Measurements from ENCODE around the gene H2BK1.

Gene H2BK1

DNA sequence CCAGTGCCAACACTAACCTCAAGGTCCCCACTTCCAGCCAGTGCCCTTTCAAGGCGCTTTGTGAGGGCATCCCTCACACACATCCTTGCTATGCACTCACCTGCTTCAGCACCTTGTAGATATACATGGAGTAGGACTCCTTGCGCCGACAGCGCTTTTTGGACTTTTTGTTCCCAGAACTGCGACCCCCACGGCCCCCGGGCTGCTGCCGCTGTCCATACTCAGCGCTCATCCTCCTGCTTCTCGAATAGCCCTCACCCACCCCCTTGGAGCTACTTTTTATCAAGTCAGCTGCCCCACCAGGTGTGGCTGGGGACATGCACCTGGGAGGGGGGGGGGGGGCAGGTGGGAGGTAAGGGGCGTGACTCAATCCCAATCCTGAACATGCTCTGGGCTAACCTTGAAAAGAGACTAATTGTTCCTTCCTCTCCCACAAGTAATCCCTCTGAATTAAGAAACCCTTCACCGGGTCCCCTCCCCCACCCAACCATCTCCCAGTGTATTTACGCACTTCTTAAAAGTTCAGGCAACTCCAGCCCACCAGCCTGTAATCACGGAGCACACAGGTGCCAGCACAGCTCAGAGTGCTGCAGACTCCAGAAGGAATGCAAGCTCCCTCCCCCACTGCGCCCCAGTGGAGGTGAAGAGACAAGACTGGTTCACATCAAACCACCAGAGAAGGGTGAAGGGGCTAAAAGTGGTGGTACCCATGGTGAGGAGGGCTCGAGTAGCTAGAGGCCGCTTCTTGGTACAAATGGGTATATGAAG lies at the start of gene H2BK1:
Gene H2BK1 (minus strand): TSS at position 402 of the 768 bp plus-strand sequence. CDS start 170 bp downstream, at position 232.
- peak within 1 kb of the TSS; percentile 5 to 35 for H3K27ac Mint-ChIP-seq

DNA sequence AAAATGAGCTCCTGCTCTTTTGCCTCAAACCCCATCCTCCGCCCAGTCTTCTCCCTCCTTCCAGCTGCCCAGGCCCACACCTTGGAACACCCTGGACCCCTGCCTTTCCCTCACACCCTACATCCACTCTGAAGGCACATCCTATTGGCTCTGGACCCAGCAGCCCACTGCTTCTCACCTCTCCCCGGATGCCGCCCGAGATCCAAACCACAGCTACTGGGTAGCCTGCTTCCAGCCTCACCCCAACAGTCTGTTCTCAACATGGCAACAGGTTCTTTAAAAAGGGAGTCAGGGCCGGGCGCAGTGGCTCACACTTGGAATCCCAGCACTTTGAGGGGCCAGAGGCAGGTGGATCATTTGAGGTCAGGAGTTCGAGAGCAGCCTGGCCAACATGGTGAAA lies 47.7 kb upstream of the H2BK1 start:
- Mint-ChIP-seq H3K27ac (peak overlapping the region in 1 of 2 donors; percentile 9), H3K27me3 (no peaks in the 10 kb centered on the region), H3K9me3 (no peaks in the 10 kb centered on the region), H3K4me1 (no peaks in the 10 kb centered on the region), H3K4me3 (no peak overlapping the region)
- ATAC-seq (no peak), DNase-seq (no peak)

More for the DNA sequence above, at the start of gene H2BK1:
- no peaks in the 10 kb centered on the region for H3K27me3 Mint-ChIP-seq
- no peaks in the 10 kb centered on the region for H3K9me3 Mint-ChIP-seq
- ATAC-seq (no peak), DNase-seq (no peak)
- no peak within 1 kb of the TSS for H3K4me3 Mint-ChIP-seq
- peaks cover 29% of the 10 kb centered on the region for H3K4me1 Mint-ChIP-seq

DNA sequence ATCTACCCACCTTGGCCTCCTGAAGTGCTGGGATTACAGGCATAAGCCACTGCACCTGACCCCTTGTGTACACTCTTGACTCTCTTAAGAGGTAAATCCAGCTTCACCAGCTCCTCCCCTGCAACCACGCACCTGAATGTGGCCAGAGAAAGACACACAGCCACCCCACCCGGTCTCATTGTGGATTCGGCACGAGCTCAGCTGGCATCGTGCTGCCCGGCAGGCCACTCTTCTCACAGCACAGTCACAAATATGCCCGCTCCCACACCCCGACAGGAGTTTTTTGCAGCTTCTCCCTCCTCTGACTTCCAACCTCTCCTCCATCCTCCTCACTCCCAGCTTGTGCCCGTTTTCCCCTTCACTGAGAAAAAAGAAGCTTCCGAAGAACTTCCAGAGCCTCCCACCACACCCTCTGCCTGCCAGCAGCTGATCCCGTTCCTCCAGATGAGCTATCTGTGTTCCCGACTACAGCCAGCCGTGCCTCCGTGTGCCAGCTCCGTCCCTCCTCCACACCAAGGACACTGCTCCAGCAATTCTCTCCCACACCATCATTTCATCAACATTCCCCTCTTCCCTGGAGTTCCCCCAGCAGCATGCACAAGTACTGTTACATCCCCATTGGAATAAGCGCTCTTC lies 46.2 kb upstream of the H2BK1 start:
- Mint-ChIP-seq H3K27me3 (peaks cover 10% of the 10 kb centered on the region), H3K4me1 (peaks cover 6% of the 10 kb centered on the region), H3K27ac (no peak overlapping the region), H3K4me3 (no peak overlapping the region), H3K9me3 (no peaks in the 10 kb centered on the region)
- DNase-seq (no peak), ATAC-seq (no peak)

DNA sequence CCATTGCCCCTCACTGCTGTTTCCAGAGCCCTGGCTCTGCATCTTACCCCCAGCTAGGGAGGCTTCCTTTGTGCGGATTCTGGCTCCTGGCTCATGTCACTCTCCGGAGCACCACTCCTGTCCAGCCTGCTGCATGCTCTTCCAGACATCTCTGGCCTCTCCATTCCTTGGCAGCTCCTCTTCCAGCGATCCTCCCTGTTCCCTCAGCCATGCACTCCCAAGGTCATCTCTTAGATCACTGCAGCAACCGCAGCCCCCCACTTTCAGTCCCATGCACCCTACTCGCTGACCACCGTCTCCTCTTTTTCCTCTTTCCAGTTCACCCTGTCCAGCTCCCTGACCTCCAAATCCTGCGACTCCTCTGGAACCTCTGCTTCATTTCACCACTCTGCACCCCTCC lies 45.1 kb upstream of the H2BK1 start:
- Mint-ChIP-seq H3K9me3 (no peaks in the 10 kb centered on the region), H3K27ac (peak overlapping the region in 1 of 2 donors; percentile 89), H3K4me3 (no peak overlapping the region), H3K4me1 (peaks cover 17% of the 10 kb centered on the region), H3K27me3 (peaks cover 19% of the 10 kb centered on the region)
- ATAC-seq: no peak
- no peak for DNase-seq

DNA sequence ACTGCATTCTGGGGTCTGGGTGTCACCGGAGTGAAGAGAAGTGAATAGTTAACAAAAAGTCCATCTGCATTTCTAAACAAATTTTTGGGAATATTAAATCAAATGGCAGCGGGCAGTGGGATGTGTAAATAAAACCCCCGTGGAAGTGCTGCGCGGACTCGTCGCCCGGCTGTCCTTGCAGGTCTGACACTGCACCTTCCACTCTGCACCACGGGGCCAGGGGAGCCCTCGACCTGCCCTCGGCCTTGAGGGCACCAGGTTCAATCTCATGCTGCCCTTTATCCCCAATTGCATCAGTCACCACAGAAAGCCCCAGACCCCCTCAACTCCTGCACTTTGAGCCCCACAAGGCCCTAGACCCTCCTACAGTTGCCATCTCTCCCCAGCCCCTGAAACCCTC lies 44.6 kb upstream of the H2BK1 start:
- peaks cover 23% of the 10 kb centered on the region for H3K4me1 Mint-ChIP-seq
- ATAC-seq (no peak), DNase-seq (no peak)
- H3K9me3 Mint-ChIP-seq: no peaks in the 10 kb centered on the region
- H3K4me3 Mint-ChIP-seq: no peak overlapping the region
- peaks cover 25% of the 10 kb centered on the region for H3K27me3 Mint-ChIP-seq
- peak overlapping the region in 1 of 2 donors; percentile 2 for H3K27ac Mint-ChIP-seq

DNA sequence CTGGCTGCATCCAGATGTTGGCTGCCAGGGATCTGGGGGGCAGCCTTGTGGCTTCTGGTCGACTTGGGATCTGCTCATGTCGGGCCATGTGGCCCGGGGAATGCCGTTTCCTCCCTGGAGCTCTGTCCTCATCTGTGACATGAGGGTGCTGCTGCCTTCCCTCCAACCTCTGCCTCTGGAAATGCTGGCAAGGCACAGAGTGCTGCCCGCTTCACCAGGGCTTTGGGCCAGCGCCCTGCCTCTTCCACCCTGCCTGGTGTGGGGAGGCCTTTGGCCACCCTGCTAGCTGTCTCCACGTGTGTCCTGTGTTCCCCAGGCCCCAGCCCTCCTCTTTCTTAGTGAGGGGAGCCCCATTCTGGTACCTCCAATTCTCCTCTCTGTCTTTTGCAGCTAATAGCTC lies 44.0 kb upstream of the H2BK1 start:
- DNase-seq: no peak
- Mint-ChIP-seq H3K4me1 (peaks cover 28% of the 10 kb centered on the region), H3K27ac (no peak overlapping the region), H3K27me3 (peaks cover 30% of the 10 kb centered on the region), H3K4me3 (no peak overlapping the region), H3K9me3 (no peaks in the 10 kb centered on the region)
- no peak for ATAC-seq

DNA sequence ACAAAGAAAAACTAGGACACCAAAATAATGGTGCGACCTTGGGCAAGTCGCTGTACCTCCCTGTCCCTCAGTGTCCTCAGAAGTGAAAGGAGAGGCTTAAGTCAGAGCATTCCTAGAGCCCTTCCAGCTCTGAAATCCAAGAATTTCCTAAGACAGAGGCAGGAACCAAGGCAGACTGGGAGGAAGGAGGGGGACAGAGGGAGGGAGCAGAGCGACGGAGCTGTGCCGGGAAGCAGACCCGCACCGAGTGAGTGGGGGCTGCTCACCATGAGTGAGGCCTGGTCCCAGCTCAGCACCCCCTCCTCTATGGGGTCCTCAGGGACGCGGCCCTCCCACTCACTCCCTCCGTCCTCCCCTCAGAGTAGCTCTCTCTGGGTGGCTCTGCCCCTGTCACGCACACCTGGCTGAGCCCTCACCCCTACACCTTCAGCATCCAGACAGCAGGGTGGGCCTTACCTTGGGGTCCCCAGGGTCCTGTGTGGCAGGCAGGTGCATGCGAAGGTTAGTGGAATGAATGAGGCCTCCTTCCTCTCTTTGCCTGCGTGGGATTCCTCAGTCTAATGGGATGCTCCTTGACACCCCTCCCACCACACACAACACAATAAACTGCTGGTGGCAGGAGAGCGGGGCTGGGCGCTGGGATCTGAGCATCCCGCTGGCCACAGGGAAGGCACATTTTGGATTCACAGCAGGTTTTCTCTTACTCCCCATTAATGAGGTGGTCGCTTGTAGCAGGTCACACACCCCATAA lies 42.8 kb upstream of the H2BK1 start:
- no peak overlapping the region for H3K27ac Mint-ChIP-seq
- peaks cover 42% of the 10 kb centered on the region for H3K27me3 Mint-ChIP-seq
- peaks cover 38% of the 10 kb centered on the region for H3K4me1 Mint-ChIP-seq
- no peak for DNase-seq
- ATAC-seq: no peak
- no peaks in the 10 kb centered on the region for H3K9me3 Mint-ChIP-seq
- peak overlapping the region; percentile 29 to 44 for H3K4me3 Mint-ChIP-seq

DNA sequence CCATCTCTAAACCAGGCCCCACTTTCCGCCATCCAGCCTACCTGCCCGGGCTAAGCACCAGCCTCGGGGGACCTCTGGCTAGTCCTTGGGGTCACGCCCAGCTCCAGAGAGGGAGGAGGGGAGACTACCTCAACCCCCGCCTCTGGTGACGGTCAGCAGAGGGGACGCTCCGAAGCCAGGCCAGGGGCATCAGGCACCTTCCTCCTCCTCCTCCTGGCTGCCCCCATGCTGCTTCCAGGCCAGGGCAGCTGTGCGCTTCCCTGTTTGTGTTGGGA lies 42.2 kb upstream of the H2BK1 start:
- DNase-seq: no peak
- peaks cover 48% of the 10 kb centered on the region for H3K27me3 Mint-ChIP-seq
- no peaks in the 10 kb centered on the region for H3K9me3 Mint-ChIP-seq
- peaks cover 44% of the 10 kb centered on the region for H3K4me1 Mint-ChIP-seq
- H3K27ac Mint-ChIP-seq: no peak overlapping the region
- H3K4me3 Mint-ChIP-seq: peak overlapping the region; percentile 29 to 44
- no peak for ATAC-seq

DNA sequence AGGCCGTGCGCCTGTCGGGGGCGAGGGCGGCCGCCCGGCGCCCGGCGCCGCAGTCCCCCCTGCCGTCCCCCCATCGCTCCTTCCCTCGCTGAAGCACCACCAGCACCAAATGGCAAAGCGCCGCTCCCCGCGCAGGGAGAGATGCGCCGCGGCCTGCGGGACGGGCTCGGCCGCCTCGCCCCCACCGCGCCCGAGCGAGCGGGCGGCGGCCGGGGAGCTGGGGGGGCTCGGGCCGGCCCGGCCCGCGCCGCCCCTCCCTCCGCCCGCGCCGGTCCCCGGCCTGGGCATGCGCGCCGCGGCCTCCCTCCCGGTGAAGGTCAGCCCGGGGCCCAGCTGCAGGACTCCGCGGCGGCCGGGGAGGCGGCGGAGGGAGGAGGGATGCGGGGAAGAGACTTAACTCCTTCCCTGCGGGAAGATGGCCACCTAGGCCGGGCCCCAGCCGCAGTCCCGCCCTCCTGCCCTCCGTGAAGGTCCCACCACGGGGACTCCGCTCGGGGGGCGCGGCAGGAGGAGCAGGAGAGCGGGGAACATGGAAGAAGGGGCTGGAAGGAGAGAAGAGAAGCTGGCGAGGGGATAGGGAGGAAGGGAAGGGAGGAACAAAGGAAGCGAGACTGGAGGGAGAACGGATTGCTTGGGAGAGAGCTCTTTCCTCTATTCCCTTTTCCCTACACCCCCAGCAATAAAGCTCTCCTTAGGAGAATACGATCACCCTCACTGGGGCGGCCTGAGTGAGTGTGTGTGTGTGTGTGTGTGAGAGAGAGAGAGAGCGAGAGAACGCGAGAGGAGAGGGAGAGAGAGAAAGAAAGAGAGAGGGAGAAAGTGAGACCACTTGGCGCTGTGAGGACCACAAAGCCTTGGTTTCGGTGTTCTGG lies 41.6 kb upstream of the H2BK1 start:
- peaks cover 50% of the 10 kb centered on the region for H3K4me1 Mint-ChIP-seq
- H3K4me3 Mint-ChIP-seq: peak overlapping the region; percentile 46 to 74
- no peak for DNase-seq
- H3K27ac Mint-ChIP-seq: peak overlapping the region in 1 of 2 donors; percentile 84
- peaks cover 54% of the 10 kb centered on the region for H3K27me3 Mint-ChIP-seq
- H3K9me3 Mint-ChIP-seq: no peaks in the 10 kb centered on the region
- peak; percentile 49 for ATAC-seq

DNA sequence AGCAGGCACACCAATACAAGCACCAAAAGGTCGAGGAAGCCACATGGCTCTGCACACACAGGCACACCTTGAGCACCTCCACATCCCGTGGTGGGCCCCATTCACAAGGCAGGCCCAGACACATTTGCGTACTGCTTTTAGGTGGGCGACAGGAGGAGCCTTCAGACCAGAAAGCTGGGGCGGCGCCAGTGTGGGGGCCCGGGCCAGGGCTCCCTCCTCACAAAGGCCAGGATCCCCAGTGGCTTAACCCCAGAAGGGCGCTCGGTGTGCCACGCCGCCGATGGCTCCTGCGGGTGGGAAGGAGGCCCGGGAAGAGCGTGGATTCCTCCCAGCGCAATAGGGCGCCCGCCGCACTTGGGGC lies 41.0 kb upstream of the H2BK1 start:
- peak; percentile 31 for ATAC-seq
- peak overlapping the region; percentile 44 to 74 for H3K4me3 Mint-ChIP-seq
- peaks cover 56% of the 10 kb centered on the region for H3K4me1 Mint-ChIP-seq
- no peak overlapping the region for H3K27ac Mint-ChIP-seq
- DNase-seq: peak in 1 of 2 donors; percentile 37
- peaks cover 60% of the 10 kb centered on the region for H3K27me3 Mint-ChIP-seq
- no peaks in the 10 kb centered on the region for H3K9me3 Mint-ChIP-seq

DNA sequence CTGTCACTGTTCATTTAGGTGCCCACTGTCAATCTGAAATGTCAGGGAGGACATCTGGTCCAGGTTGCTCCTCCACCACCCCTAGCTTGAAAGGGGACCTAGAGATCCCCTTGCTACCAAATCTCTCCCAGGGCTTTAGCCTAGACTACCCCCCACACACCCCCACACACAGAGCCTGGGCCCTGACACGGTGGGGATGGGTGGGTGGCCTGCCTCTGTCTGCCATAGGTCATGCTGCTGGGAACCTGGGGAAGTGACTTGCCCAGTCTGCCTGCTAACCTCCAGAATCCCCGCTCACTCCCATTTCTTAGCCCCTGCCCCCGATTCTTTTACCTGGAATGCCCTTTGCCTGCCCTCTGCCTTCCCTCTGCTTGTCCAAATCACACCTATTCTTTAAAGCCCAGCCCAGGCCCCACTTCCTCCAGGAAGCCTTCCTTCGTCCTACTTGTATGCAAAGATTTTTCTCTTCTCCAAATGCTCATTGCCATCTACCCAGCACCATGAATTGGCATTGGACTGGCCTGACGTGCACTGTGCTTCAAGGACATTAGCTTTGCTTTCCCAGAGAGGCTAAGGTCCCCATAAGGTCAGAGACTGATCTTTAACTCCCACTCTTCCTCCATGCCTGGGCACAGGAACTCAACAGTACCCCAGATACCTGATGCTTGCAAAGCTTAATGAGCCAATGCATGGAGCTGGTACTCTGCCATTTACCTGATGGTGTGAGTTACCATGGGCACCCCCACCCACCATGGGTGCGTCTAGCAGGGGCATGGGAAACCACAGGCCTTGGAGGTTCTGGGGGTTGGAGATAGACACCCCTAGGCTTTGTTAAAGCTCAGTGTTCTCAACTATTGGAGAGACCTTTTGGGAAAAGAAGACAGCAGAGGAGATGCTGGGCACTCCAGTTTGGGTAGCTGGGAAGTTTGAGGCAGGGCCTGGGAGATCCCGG lies 40.2 kb upstream of the H2BK1 start:
- peak overlapping the region; percentile 44 to 74 for H3K4me3 Mint-ChIP-seq
- H3K27ac Mint-ChIP-seq: peak overlapping the region in 1 of 2 donors; percentile 49
- H3K4me1 Mint-ChIP-seq: peaks cover 62% of the 10 kb centered on the region
- DNase-seq: no peak
- H3K27me3 Mint-ChIP-seq: peaks cover 65% of the 10 kb centered on the region
- ATAC-seq: no peak
- no peaks in the 10 kb centered on the region for H3K9me3 Mint-ChIP-seq

DNA sequence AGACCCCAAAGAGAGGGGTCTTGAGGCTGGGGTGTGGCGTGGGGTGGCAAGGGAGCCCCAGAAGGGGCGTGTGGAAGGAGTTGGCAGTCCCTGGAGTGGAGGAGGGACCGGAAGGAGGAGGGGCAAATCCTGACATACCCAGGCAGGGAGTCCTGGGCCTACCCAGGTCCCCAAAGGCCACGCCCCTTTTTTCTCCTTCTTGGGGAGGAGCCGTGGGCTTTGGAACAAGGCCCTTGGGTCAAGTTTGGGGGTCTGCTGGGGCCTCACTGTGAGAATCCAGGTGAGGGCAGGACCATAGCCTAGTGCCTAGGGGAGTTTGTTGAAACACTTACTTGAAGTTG lies 39.4 kb upstream of the H2BK1 start:
- Mint-ChIP-seq H3K4me1 (peaks cover 67% of the 10 kb centered on the region), H3K4me3 (peak overlapping the region in 1 of 2 donors; percentile 47), H3K27me3 (peaks cover 65% of the 10 kb centered on the region), H3K9me3 (no peaks in the 10 kb centered on the region), H3K27ac (no peak overlapping the region)
- ATAC-seq (no peak), DNase-seq (no peak)

DNA sequence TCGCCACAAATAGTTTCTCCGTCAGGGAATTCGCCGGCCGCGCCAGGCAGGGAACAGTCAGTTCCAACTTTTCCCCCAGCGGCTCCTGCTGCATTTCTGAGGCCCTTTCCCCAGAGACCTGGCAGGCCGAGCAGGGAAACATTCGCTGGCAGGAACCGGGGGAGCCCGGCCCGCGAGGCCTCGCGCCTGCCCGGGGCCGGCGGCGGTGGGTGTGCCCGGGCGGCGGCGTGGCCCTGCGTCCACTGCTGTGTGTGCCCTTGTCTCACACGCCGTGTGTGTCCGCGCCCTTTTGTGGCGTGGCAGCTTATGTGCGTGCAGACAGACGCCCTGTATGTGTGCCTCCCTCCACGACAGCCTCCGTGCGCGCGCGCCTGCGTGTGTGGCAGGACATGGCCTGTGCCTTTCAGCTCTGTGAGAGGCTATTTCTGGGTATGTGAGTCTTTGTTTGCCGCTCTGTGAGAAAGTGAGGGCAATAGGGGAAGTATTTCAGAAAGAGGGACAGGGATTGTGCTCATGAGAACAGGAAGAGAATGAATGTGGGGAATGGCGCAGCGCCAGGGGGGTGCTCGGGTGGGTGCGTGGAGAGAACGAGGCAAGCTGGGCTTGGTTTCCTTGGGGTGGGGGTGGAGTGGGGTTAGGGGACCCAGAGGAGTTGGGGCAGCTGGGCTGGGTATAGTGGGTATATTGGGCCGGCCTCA lies 38.9 kb upstream of the H2BK1 start:
- peaks cover 65% of the 10 kb centered on the region for H3K27me3 Mint-ChIP-seq
- no peak for ATAC-seq

More for the DNA sequence above, 38.9 kb upstream of the H2BK1 start:
- Mint-ChIP-seq H3K9me3 (no peaks in the 10 kb centered on the region), H3K27ac (no peak overlapping the region), H3K4me3 (peak overlapping the region; percentile 47 to 61), H3K4me1 (peaks cover 72% of the 10 kb centered on the region)
- peak in 1 of 2 donors; percentile 45 for DNase-seq
